BE2C (cell line): Measurements from ENCODE around the gene AGBL1.

Experiments
- DNase-seq: peaks from one replicate; pipeline ENCODE4 v3.0.0-alpha.2; 2020
- H3K27me3 ChIP-seq: fragments of 250-450 bp; sonication (Bioruptor Pico); 2 replicates; pipeline ENCODE4 v1.5.1; 2020; ENCODE audit warnings: mild to moderate bottlenecking
- H3K36me3 ChIP-seq: fragments of 250-450 bp; sonication (Bioruptor Pico); 2 replicates; pipeline ENCODE4 v1.5.1; 2020; ENCODE audit warnings: mild to moderate bottlenecking
- H3K4me1 ChIP-seq: fragments of 250-450 bp; sonication (Bioruptor Pico); 2 replicates; pipeline ENCODE4 v1.5.1; 2020
- H3K4me3 ChIP-seq: 2 replicates; pipeline ENCODE4 v1.5.1; 2011; ENCODE audit warnings: low read depth, low read length
- H3K9me3 ChIP-seq: fragments of 250-450 bp; sonication (Bioruptor Pico); 2 replicates; pipeline ENCODE4 v1.5.1; 2020
- TF ChIP-seq, protein P1 (sequence below): IDR thresholded peaks from 2 replicates; pipeline ENCODE4 v1.5.1; 2012; ENCODE audit warnings: mild to moderate bottlenecking, low read depth, low read length

AGBL1 gene

DNA sequence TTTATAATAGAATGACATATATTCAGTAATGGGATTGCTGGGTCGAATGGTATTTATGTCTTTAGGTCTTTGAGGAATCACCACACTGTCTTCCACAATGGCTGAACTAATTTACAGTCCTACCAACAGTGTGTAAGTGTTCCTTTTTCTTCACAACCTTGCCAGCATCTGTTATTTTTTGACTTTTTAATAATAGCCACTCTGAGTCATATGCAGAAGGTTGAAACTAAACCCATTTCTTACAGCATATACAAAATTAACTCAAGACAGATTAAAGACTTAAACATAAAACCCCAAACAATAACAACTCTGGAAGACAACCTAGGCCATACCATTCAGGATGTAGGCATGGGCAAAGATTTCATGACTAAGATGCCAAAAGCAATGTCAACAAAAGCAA, 671.4 kb downstream of the AGBL1 start:
- no peak overlapping the region for H3K4me3 ChIP-seq
- H3K9me3 ChIP-seq: no peaks in the 10 kb centered on the region
- H3K27me3 ChIP-seq: no peaks in the 10 kb centered on the region
- DNase-seq: no peak
- TF ChIP-seq, protein P1, sequence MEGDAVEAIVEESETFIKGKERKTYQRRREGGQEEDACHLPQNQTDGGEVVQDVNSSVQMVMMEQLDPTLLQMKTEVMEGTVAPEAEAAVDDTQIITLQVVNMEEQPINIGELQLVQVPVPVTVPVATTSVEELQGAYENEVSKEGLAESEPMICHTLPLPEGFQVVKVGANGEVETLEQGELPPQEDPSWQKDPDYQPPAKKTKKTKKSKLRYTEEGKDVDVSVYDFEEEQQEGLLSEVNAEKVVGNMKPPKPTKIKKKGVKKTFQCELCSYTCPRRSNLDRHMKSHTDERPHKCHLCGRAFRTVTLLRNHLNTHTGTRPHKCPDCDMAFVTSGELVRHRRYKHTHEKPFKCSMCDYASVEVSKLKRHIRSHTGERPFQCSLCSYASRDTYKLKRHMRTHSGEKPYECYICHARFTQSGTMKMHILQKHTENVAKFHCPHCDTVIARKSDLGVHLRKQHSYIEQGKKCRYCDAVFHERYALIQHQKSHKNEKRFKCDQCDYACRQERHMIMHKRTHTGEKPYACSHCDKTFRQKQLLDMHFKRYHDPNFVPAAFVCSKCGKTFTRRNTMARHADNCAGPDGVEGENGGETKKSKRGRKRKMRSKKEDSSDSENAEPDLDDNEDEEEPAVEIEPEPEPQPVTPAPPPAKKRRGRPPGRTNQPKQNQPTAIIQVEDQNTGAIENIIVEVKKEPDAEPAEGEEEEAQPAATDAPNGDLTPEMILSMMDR: no peak
- H3K36me3 ChIP-seq: no peaks in the 10 kb centered on the region
- H3K4me1 ChIP-seq: no peaks in the 10 kb centered on the region

DNA sequence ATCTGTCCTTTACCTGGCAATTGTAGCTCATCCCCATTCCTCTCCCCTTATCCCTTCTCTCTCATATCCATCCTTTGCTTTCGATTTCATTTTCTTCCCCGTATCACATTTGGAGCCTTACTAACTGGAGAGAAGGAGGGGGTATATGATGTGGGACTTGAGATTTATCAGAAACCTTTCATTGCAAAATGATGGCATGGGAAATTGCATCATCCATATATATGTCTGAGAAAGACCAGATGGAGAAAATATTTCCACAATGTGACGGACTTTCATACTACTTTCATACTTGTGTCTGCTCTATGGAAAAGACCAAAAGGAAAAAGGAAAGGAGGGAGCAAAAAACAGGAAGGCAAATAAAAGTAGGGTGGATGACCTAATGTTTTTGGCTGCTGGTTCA, 675.2 kb downstream of the AGBL1 start:
- TF ChIP-seq, protein P1: no peak
- Histone ChIP-seq H3K4me1 (no peaks in the 10 kb centered on the region), H3K36me3 (no peaks in the 10 kb centered on the region), H3K9me3 (no peaks in the 10 kb centered on the region), H3K4me3 (no peak overlapping the region), H3K27me3 (no peaks in the 10 kb centered on the region)
- no peak for DNase-seq

DNA sequence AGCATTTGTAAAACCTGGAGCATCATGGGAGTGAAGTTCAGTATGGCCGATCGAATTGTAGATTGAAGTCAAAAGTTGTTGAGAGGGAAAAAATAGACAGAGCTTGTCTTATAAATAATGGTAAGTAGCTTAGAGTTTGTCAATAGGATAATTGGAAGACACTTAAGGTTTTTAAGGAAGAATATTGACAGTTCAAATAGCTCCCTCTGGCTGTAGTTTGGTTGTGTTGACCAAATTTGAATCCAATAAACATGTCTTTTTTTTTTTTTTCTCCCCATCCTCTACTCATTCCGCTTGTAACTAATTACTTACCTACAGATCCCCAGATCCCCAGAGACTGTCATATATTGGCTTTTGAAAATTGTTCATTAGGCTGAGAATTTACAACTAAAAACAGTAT, 677.0 kb downstream of the AGBL1 start:
- Histone ChIP-seq H3K4me1 (no peaks in the 10 kb centered on the region), H3K36me3 (no peaks in the 10 kb centered on the region), H3K27me3 (no peaks in the 10 kb centered on the region), H3K4me3 (no peak overlapping the region), H3K9me3 (no peaks in the 10 kb centered on the region)
- TF ChIP-seq, protein P1: no peak
- DNase-seq: no peak

DNA sequence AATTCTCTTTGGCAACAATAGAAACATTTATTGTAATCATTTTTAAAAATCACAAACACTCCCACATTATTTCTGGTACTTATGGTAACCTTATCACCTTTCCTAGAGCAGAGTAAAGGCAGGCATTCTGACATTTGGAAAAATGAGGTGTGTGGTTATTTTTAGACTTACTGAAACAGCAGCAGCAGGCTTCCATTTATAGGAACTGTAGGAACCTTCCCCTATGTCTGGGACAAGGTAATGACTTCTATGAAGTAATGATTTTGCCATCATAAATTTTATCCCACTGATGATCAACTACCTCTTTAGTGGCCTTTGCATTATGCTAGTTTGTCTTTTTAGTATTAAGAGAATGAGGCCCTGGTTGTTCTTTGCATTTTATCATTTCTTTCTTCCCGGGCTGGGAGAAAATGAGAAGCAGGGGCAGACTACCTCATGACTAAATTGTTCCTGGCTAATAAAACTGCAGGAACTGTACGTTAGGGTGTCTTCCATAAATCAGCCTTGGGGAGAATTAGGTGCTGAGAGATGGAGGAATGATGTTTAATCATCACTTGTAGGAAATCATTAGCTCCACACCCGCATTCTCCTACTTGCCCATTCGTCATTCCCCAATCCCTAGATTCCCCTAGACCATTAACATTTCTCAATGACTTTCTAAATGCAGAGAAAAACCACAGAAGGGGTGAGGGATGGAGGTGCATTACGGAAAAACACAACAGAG, 680.3 kb downstream of the AGBL1 start:
- TF ChIP-seq, protein P1: no peak
- no peak for DNase-seq
- H3K27me3 ChIP-seq: no peaks in the 10 kb centered on the region
- no peak overlapping the region for H3K4me3 ChIP-seq
- no peaks in the 10 kb centered on the region for H3K4me1 ChIP-seq
- no peaks in the 10 kb centered on the region for H3K36me3 ChIP-seq
- no peaks in the 10 kb centered on the region for H3K9me3 ChIP-seq

DNA sequence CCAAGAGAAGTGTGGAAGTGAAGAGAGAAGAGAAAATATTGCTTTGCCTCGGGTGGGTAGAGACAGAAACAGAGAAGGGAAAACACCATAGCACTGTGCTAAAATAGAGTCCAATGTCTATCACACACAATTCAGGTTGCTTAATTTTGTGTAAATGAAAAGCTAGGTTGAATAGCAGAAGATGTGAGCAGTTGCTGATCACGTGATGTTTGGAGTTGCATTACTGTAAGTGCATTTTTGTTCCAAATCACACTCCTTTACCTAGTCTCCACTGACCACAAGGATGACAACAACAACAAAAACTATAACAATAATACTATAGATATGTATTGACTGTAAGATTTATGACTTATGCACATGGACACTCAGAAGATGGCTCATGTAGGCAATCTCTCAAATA, 683.2 kb downstream of the AGBL1 start:
- Histone ChIP-seq H3K36me3 (no peaks in the 10 kb centered on the region), H3K27me3 (no peaks in the 10 kb centered on the region), H3K4me1 (no peaks in the 10 kb centered on the region), H3K9me3 (no peaks in the 10 kb centered on the region), H3K4me3 (no peak overlapping the region)
- no peak for DNase-seq
- TF ChIP-seq, protein P1: no peak

DNA sequence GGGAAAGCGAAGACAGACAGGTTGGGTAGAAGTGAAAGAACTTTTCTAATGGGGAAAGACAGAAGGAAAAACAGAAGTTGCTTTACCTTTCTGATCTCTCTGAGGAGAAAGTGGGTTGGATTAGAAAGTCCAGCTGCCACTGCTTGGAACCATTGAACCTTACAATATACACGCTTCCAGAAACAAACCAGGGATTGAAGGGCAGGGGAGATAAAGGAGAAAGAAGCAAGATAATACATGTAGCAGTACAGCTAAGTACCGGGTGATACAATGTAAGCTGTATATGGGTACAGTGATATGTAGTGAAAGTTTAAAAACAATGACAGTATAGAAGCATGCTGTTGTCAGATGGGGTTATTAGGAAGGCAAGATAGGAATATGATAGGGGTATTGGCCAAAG, 684.4 kb downstream of the AGBL1 start:
- Histone ChIP-seq H3K4me1 (no peaks in the 10 kb centered on the region), H3K4me3 (no peak overlapping the region), H3K36me3 (no peaks in the 10 kb centered on the region), H3K27me3 (no peaks in the 10 kb centered on the region), H3K9me3 (no peaks in the 10 kb centered on the region)
- TF ChIP-seq, protein P1: no peak
- DNase-seq: no peak
